Measurements from ENCODE around the gene TGOLN2. TPM values are rescaled to one million over a fixed set of nuclear protein-coding genes. Genes with fewer than 3 reads are reported as not detected.

TGOLN2 gene
- total and polyA plus RNA-seq, 10 of the 15 experiments (the other 5 are each of a cell fraction or from before 2014, with no cell fraction given), result 13.8 to 92.3 (median 49.4) TPM

DNA sequence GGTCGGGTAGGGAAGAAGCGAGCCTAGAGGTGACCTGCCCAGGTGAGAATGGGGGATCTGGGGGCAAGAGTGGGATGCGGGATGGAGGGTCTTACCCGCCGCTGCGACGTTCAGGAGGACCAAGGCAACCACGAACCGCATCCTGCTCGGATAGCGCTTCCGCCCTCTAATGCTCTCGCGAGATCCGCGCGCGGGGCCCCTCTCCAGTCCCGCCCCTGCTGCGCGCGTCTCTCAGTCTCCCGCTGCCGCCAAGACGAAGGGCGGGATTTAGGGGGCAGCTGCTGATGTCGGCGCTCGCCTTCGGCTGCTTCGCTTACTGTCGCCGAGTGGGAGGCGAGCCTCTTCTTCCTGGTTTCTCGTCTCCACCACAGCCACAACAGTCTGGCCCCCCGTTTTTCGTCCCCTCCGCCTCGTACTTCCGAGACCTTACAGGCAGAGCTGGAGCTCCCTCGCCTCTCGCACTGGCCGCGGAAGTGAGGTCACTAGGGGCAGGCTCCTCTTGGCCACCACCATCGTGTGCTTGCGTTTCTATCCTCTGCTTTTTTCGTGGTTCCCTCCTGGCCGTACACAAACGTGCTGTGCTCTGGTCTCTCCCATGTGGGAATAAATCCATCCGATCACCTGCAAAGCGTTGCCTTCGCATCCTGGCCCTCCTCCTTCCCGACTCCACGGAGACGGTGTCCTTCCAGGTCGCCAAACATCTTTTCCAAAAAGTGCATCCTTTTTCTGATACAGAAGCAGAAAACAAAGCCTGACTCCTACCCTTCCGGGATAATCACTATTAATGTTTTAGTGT, at the start of gene TGOLN2 (continued):
- TF ChIP-seq, protein P1, sequence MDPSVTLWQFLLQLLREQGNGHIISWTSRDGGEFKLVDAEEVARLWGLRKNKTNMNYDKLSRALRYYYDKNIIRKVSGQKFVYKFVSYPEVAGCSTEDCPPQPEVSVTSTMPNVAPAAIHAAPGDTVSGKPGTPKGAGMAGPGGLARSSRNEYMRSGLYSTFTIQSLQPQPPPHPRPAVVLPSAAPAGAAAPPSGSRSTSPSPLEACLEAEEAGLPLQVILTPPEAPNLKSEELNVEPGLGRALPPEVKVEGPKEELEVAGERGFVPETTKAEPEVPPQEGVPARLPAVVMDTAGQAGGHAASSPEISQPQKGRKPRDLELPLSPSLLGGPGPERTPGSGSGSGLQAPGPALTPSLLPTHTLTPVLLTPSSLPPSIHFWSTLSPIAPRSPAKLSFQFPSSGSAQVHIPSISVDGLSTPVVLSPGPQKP (IDR thresholded peaks at IDR 0.05; ENCODE audit: low read depth, low read length), result no peak; the same call in 1 of the 2 replicates
- no peak for TF ChIP-seq SP1 (IDR thresholded peaks at IDR 0.05; ENCODE audit: low read depth, low read length)
- peak; percentile 92 for TF ChIP-seq NR2F1 (conservative IDR thresholded peaks at IDR 0.05)
- TF ChIP-seq MEF2A (IDR thresholded peaks at IDR 0.05; ENCODE audit: insufficient read depth, low read depth, low read length), result peak; percentile 34; the same call in 1 of the 2 replicates
- TF ChIP-seq, protein P2, sequence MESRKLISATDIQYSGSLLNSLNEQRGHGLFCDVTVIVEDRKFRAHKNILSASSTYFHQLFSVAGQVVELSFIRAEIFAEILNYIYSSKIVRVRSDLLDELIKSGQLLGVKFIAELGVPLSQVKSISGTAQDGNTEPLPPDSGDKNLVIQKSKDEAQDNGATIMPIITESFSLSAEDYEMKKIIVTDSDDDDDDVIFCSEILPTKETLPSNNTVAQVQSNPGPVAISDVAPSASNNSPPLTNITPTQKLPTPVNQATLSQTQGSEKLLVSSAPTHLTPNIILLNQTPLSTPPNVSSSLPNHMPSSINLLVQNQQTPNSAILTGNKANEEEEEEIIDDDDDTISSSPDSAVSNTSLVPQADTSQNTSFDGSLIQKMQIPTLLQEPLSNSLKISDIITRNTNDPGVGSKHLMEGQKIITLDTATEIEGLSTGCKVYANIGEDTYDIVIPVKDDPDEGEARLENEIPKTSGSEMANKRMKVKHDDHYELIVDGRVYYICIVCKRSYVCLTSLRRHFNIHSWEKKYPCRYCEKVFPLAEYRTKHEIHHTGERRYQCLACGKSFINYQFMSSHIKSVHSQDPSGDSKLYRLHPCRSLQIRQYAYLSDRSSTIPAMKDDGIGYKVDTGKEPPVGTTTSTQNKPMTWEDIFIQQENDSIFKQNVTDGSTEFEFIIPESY (IDR thresholded peaks at IDR 0.05), result no peak
- peak; percentile 42 for TF ChIP-seq SPI1 (IDR thresholded peaks at IDR 0.05; ENCODE audit: borderline replicate concordance, insufficient read depth, low read depth, low read length)
- no peak for TF ChIP-seq FOXK2 (IDR thresholded peaks at IDR 0.05)
- TF ChIP-seq IRF4 (IDR thresholded peaks at IDR 0.05; ENCODE audit: low read depth, low read length), result peak; percentile 13; the same call in 1 of the 2 replicates
- TF ChIP-seq, protein P3, sequence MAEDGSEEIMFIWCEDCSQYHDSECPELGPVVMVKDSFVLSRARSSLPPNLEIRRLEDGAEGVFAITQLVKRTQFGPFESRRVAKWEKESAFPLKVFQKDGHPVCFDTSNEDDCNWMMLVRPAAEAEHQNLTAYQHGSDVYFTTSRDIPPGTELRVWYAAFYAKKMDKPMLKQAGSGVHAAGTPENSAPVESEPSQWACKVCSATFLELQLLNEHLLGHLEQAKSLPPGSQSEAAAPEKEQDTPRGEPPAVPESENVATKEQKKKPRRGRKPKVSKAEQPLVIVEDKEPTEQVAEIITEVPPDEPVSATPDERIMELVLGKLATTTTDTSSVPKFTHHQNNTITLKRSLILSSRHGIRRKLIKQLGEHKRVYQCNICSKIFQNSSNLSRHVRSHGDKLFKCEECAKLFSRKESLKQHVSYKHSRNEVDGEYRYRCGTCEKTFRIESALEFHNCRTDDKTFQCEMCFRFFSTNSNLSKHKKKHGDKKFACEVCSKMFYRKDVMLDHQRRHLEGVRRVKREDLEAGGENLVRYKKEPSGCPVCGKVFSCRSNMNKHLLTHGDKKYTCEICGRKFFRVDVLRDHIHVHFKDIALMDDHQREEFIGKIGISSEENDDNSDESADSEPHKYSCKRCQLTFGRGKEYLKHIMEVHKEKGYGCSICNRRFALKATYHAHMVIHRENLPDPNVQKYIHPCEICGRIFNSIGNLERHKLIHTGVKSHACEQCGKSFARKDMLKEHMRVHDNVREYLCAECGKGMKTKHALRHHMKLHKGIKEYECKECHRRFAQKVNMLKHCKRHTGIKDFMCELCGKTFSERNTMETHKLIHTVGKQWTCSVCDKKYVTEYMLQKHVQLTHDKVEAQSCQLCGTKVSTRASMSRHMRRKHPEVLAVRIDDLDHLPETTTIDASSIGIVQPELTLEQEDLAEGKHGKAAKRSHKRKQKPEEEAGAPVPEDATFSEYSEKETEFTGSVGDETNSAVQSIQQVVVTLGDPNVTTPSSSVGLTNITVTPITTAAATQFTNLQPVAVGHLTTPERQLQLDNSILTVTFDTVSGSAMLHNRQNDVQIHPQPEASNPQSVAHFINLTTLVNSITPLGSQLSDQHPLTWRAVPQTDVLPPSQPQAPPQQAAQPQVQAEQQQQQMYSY (CRISPR knock-in tag; IDR thresholded peaks at IDR 0.05), result no peak
- TF ChIP-seq FOXM1 (IDR thresholded peaks at IDR 0.05; ENCODE audit: low read depth, low read length), result no peak
- 0 out of 2 replicates have a peak, but pooled peaks have one; percentile 29 for TF ChIP-seq MTA2 (IDR thresholded peaks at IDR 0.05; ENCODE audit: low read depth)
- peak; percentile 65; the same call in 1 of the 2 replicates for TF ChIP-seq CREB1 (IDR thresholded peaks at IDR 0.05; ENCODE audit: low read depth)
- no peak for TF ChIP-seq RAD51 (IDR thresholded peaks at IDR 0.05)
- no peak; the same call in 1 of the 2 replicates for TF ChIP-seq EED (IDR thresholded peaks at IDR 0.05; ENCODE audit: low read depth)
- TF ChIP-seq CBFB (IDR thresholded peaks at IDR 0.05; ENCODE audit: low read depth), result peak; percentile 95
- no peak for TF ChIP-seq NR2C2 (IDR thresholded peaks at IDR 0.05; ENCODE audit: borderline replicate concordance, control insufficient read depth, insufficient read length, low read depth)
- no peak for TF ChIP-seq BMI1 (IDR thresholded peaks at IDR 0.05; ENCODE audit: borderline replicate concordance)
- TF ChIP-seq EZH2 (IDR thresholded peaks at IDR 0.05; ENCODE audit: borderline replicate concordance, control insufficient read depth, low read depth, low read length), result no peak
- TF ChIP-seq JUNB (IDR thresholded peaks at IDR 0.05), result no peak
- no peak for TF ChIP-seq SMC3 (IDR thresholded peaks at IDR 0.05; ENCODE audit: borderline replicate concordance, low read length)
- TF ChIP-seq SMAD1 (IDR thresholded peaks at IDR 0.05; ENCODE audit: low read depth, partially characterized antibody), result peak; percentile 91
